Measurements from ENCODE around the gene PSTPIP2. TPM values are rescaled to one million over a fixed set of nuclear protein-coding genes. Genes with fewer than 3 reads are reported as not detected.

Gene PSTPIP2
- total RNA-seq, 2 experiments from 2014 or later, result 14.3 TPM

- no peaks in the 10 kb centered on the region for H3K9me3 Mint-ChIP-seq
- peaks cover 5% of the 10 kb centered on the region for H3K36me3 Mint-ChIP-seq (ENCODE audit: low read depth)
- peak overlapping the region; percentile 81 for H3K4me3 Mint-ChIP-seq
- peaks cover 6% of the 10 kb centered on the region for H3K27me3 Mint-ChIP-seq (ENCODE audit: low read depth)
- intact Hi-C loops (cut with micrococcal nuclease), result loop anchor here (1.0 kb wide), 4 partner anchors 27 to 61 kb away; partner anchors contain the start of gene EPG5
- peaks cover 14% of the 10 kb centered on the region for H3K4me1 Mint-ChIP-seq (ENCODE audit: low read depth)
- peak overlapping the region; percentile 78 for H3K27ac Mint-ChIP-seq
- CTCF ChIA-PET, result interaction anchor here (2.8 kb wide), 1 partner anchor 45 kb away, joined by 7 read pairs; no protein-coding TSS in a partner anchor
- DNase-seq, result no peak
Measured at GRCh38 chr18:46028536-46028891, 43.5 kb downstream of the PSTPIP2 start.

- DNase-seq, result no peak
- no peaks in the 10 kb centered on the region for H3K27me3 Mint-ChIP-seq (ENCODE audit: low read depth)
- no peak overlapping the region for H3K27ac Mint-ChIP-seq
- H3K9me3 Mint-ChIP-seq, result no peaks in the 10 kb centered on the region
- intact Hi-C loops (cut with micrococcal nuclease), result no loop called here
- H3K4me1 Mint-ChIP-seq (ENCODE audit: low read depth), result no peaks in the 10 kb centered on the region
- CTCF ChIA-PET, result no interaction called here
- no peak overlapping the region for H3K4me3 Mint-ChIP-seq
- H3K36me3 Mint-ChIP-seq (ENCODE audit: low read depth), result peaks cover 1% of the 10 kb centered on the region
Measured at GRCh38 chr18:46019936-46020335, 52.1 kb downstream of the PSTPIP2 start.

GRCh38 chr18:46013484-46014189, 58.4 kb downstream of the PSTPIP2 start:
- Mint-ChIP-seq H3K4me1 (ENCODE audit: low read depth) (peaks cover 13% of the 10 kb centered on the region), H3K9me3 (no peaks in the 10 kb centered on the region), H3K27me3 (ENCODE audit: low read depth) (no peaks in the 10 kb centered on the region), H3K27ac (no peak overlapping the region), H3K4me3 (no peak overlapping the region), H3K36me3 (ENCODE audit: low read depth) (peaks cover 9% of the 10 kb centered on the region)
- CTCF ChIA-PET, result interaction anchor here (0.7 to 1.1 kb wide), 8 partner anchors 39 to 1934 kb away, joined by 3 to 5 read pairs (median 4); no protein-coding TSS in a partner anchor
- DNase-seq, result no peak
- intact Hi-C loops (cut with micrococcal nuclease), result loop anchor here (1.0 to 5.0 kb wide), 6 partner anchors 16 to 611 kb away; no protein-coding TSS in a partner anchor

- peaks cover 8% of the 10 kb centered on the region for H3K36me3 Mint-ChIP-seq (ENCODE audit: low read depth)
- no peak overlapping the region for H3K4me3 Mint-ChIP-seq
- CTCF ChIA-PET, result interaction anchor here (0.7 to 3.0 kb wide), 4 partner anchors 8 to 99 kb away, joined by 3 to 12 read pairs (median 4); no protein-coding TSS in a partner anchor
- H3K4me1 Mint-ChIP-seq (ENCODE audit: low read depth), result peaks cover 13% of the 10 kb centered on the region
- H3K27ac Mint-ChIP-seq, result no peak overlapping the region
- H3K27me3 Mint-ChIP-seq (ENCODE audit: low read depth), result no peaks in the 10 kb centered on the region
- no peaks in the 10 kb centered on the region for H3K9me3 Mint-ChIP-seq
- intact Hi-C loops (cut with micrococcal nuclease), result loop anchor here (5.0 kb wide), 1 partner anchor 608 kb away; no protein-coding TSS in a partner anchor
- no peak for DNase-seq
Measured at GRCh38 chr18:46010676-46011075, 61.4 kb downstream of the PSTPIP2 start.

- peaks cover 8% of the 10 kb centered on the region for H3K36me3 Mint-ChIP-seq (ENCODE audit: low read depth)
- H3K4me1 Mint-ChIP-seq (ENCODE audit: low read depth), result peaks cover 13% of the 10 kb centered on the region
- no peak overlapping the region for H3K4me3 Mint-ChIP-seq
- CTCF ChIA-PET, result interaction anchor here (0.9 to 3.0 kb wide), 3 partner anchors 62 to 98 kb away, joined by 4 to 12 read pairs (median 11); partner anchors contain the start of gene PSTPIP2
- H3K27me3 Mint-ChIP-seq (ENCODE audit: low read depth), result no peaks in the 10 kb centered on the region
- intact Hi-C loops (cut with micrococcal nuclease), result loop anchor here (5.0 kb wide), 1 partner anchor 608 kb away; no protein-coding TSS in a partner anchor
- no peak for DNase-seq
- H3K9me3 Mint-ChIP-seq, result no peaks in the 10 kb centered on the region
- H3K27ac Mint-ChIP-seq, result no peak overlapping the region
Measured at GRCh38 chr18:46010050-46010449, 62.0 kb downstream of the PSTPIP2 start.

- H3K27ac Mint-ChIP-seq, result no peak overlapping the region
- peaks cover 10% of the 10 kb centered on the region for H3K4me1 Mint-ChIP-seq (ENCODE audit: low read depth)
- H3K4me3 Mint-ChIP-seq, result no peak overlapping the region
- CTCF ChIA-PET, result interaction anchor here (0.7 to 3.0 kb wide), 5 partner anchors 32 to 355 kb away, joined by 3 to 12 read pairs (median 5); partner anchors contain the start of gene PSTPIP2
- no peaks in the 10 kb centered on the region for H3K27me3 Mint-ChIP-seq (ENCODE audit: low read depth)
- DNase-seq, result no peak
- H3K9me3 Mint-ChIP-seq, result no peaks in the 10 kb centered on the region
- H3K36me3 Mint-ChIP-seq (ENCODE audit: low read depth), result peaks cover 8% of the 10 kb centered on the region
- intact Hi-C loops (cut with micrococcal nuclease), result no loop called here
Measured at GRCh38 chr18:46009125-46009840, 62.8 kb downstream of the PSTPIP2 start.

GRCh38 chr18:46008531-46008930, 63.5 kb downstream of the PSTPIP2 start:
- CTCF ChIA-PET, result interaction anchor here (1.3 to 1.4 kb wide), 2 partner anchors 18 to 32 kb away, joined by 3 read pairs; no protein-coding TSS in a partner anchor
- H3K27ac Mint-ChIP-seq, result no peak overlapping the region
- no peak for DNase-seq
- H3K4me3 Mint-ChIP-seq, result no peak overlapping the region
- H3K27me3 Mint-ChIP-seq (ENCODE audit: low read depth), result no peaks in the 10 kb centered on the region
- H3K4me1 Mint-ChIP-seq (ENCODE audit: low read depth), result peaks cover 4% of the 10 kb centered on the region
- intact Hi-C loops (cut with micrococcal nuclease), result no loop called here
- H3K9me3 Mint-ChIP-seq, result no peaks in the 10 kb centered on the region
- H3K36me3 Mint-ChIP-seq (ENCODE audit: low read depth), result peaks cover 8% of the 10 kb centered on the region

- Mint-ChIP-seq H3K27me3 (ENCODE audit: low read depth) (no peaks in the 10 kb centered on the region), H3K27ac (no peak overlapping the region), H3K4me3 (no peak overlapping the region), H3K4me1 (ENCODE audit: low read depth) (no peaks in the 10 kb centered on the region), H3K36me3 (ENCODE audit: low read depth) (peaks cover 16% of the 10 kb centered on the region), H3K9me3 (peaks cover 10% of the 10 kb centered on the region)
- CTCF ChIA-PET, result interaction anchor here (1.4 kb wide), 1 partner anchor 17 kb away, joined by 3 read pairs; no protein-coding TSS in a partner anchor
- intact Hi-C loops (cut with micrococcal nuclease), result no loop called here
- DNase-seq, result no peak
Measured at GRCh38 chr18:46007165-46007564, 64.9 kb downstream of the PSTPIP2 start.

GRCh38 chr18:46002934-46003333, 69.1 kb downstream of the PSTPIP2 start:
- DNase-seq, result no peak
- CTCF ChIA-PET, result interaction anchor here (0.9 kb wide), 1 partner anchor 8 kb away, joined by 3 read pairs; no protein-coding TSS in a partner anchor
- no peak overlapping the region for H3K27ac Mint-ChIP-seq
- peaks cover 10% of the 10 kb centered on the region for H3K36me3 Mint-ChIP-seq (ENCODE audit: low read depth)
- peaks cover 19% of the 10 kb centered on the region for H3K4me1 Mint-ChIP-seq (ENCODE audit: low read depth)
- no peaks in the 10 kb centered on the region for H3K27me3 Mint-ChIP-seq (ENCODE audit: low read depth)
- intact Hi-C loops (cut with micrococcal nuclease), result no loop called here
- no peak overlapping the region for H3K4me3 Mint-ChIP-seq
- H3K9me3 Mint-ChIP-seq, result peaks cover 18% of the 10 kb centered on the region

- H3K27me3 Mint-ChIP-seq (ENCODE audit: low read depth), result no peaks in the 10 kb centered on the region
- CTCF ChIA-PET, result no interaction called here
- H3K9me3 Mint-ChIP-seq, result peaks cover 18% of the 10 kb centered on the region
- H3K4me1 Mint-ChIP-seq (ENCODE audit: low read depth), result peaks cover 27% of the 10 kb centered on the region
- H3K4me3 Mint-ChIP-seq, result no peak overlapping the region
- no peak for DNase-seq
- intact Hi-C loops (cut with micrococcal nuclease), result no loop called here
- H3K27ac Mint-ChIP-seq, result no peak overlapping the region
- peaks cover 10% of the 10 kb centered on the region for H3K36me3 Mint-ChIP-seq (ENCODE audit: low read depth)
Measured at GRCh38 chr18:46001892-46002291, 70.2 kb downstream of the PSTPIP2 start.

GRCh38 chr18:46001074-46001473, 71.0 kb downstream of the PSTPIP2 start:
- Mint-ChIP-seq H3K27ac (no peak overlapping the region), H3K4me1 (ENCODE audit: low read depth) (peaks cover 33% of the 10 kb centered on the region), H3K27me3 (ENCODE audit: low read depth) (no peaks in the 10 kb centered on the region), H3K9me3 (peaks cover 18% of the 10 kb centered on the region), H3K4me3 (no peak overlapping the region), H3K36me3 (ENCODE audit: low read depth) (peaks cover 10% of the 10 kb centered on the region)
- DNase-seq, result no peak
- intact Hi-C loops (cut with micrococcal nuclease), result no loop called here
- CTCF ChIA-PET, result interaction anchor here (1.0 kb wide), 1 partner anchor 10 kb away, joined by 3 read pairs; no protein-coding TSS in a partner anchor

GRCh38 chr18:45999536-45999935, 72.5 kb downstream of the PSTPIP2 start:
- no peak overlapping the region for H3K27ac Mint-ChIP-seq
- no peaks in the 10 kb centered on the region for H3K27me3 Mint-ChIP-seq (ENCODE audit: low read depth)
- H3K4me3 Mint-ChIP-seq, result no peak overlapping the region
- H3K9me3 Mint-ChIP-seq, result peaks cover 18% of the 10 kb centered on the region
- CTCF ChIA-PET, result interaction anchor here (1.4 kb wide), 1 partner anchor 74 kb away, joined by 4 read pairs; no protein-coding TSS in a partner anchor
- H3K4me1 Mint-ChIP-seq (ENCODE audit: low read depth), result peaks cover 39% of the 10 kb centered on the region
- intact Hi-C loops (cut with micrococcal nuclease), result no loop called here
- DNase-seq, result no peak
- H3K36me3 Mint-ChIP-seq (ENCODE audit: low read depth), result peaks cover 10% of the 10 kb centered on the region

All from activated naive CD4-positive, alpha-beta T cell treated with anti-CD3 and anti-CD28 coated beads for 36 hours (primary cell).